ENCODE data around the gene HEXA. TPM values are rescaled to one million over a fixed set of nuclear protein-coding genes. Genes with fewer than 3 reads are reported as not detected.

The HEXA gene
- polyA plus RNA-seq, 1 donor from 2014 or later, result 105 TPM

DNA sequence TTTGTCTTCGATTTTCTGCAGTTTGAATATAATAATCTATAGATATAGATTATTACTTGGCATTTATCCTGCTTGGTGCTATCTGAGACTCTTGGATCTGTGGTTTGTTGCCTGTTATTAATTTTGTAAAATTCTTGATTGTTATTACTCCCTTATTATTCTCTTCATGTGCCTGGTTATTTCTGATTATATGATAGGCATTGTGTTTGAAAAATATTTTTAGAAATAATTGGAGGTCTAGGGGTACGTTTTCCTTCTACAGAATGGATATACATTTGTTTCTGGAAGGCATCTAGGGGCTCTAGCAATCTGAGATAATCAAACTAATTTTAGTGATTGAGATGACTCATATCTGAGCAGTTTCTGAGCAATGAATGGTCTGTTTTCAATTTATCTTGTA, 41.0 kb downstream of the HEXA start:
- Histone ChIP-seq H3K9me3 (ENCODE audit: low read length) (no peaks in the 10 kb centered on the region), H3K27me3 (ENCODE audit: insufficient read depth, low read depth, low read length) (no peaks in the 10 kb centered on the region), H2AFZ (ENCODE audit: low read depth, low read length) (no peak overlapping the region), H4K20me1 (ENCODE audit: insufficient read depth) (no peaks in the 10 kb centered on the region), H3F3A (ENCODE audit: insufficient read depth, low read length, poor library complexity, severe bottlenecking) (no peaks in the 10 kb centered on the region), H3K4me3 (ENCODE audit: low read length) (no peak overlapping the region), H3K9me2 (ENCODE audit: insufficient read depth, low read length) (no peaks in the 10 kb centered on the region), H3K4me2 (ENCODE audit: low read length) (no peak overlapping the region), H3K36me3 (ENCODE audit: insufficient read depth, low read length) (no peaks in the 10 kb centered on the region), H3K9ac (ENCODE audit: low read length) (no peak overlapping the region), H3K79me2 (replicated peaks; ENCODE audit: insufficient read depth, low read length) (no peaks in the 10 kb centered on the region), H3K27ac (ENCODE audit: low read length) (no peak overlapping the region)
- TF ChIP-seq MXI1 (conservative IDR thresholded peaks at IDR 0.05; ENCODE audit: poor library complexity, severe bottlenecking) (no peak), RAD21 (conservative IDR thresholded peaks at IDR 0.05) (no peak), EZH2 (IDR thresholded peaks at IDR 0.05; ENCODE audit: borderline replicate concordance, insufficient read depth, low read length, poor library complexity, severe bottlenecking) (no peak), EP300 (conservative IDR thresholded peaks at IDR 0.05; ENCODE audit: poor library complexity, severe bottlenecking) (no peak), SMC3 (conservative IDR thresholded peaks at IDR 0.05; ENCODE audit: poor library complexity) (no peak), POLR2AphosphoS5 (IDR thresholded peaks at IDR 0.05) (no peak), TAF1 (IDR thresholded peaks at IDR 0.05; ENCODE audit: low read depth) (no peak)
- TF ChIP-seq, protein P1, sequence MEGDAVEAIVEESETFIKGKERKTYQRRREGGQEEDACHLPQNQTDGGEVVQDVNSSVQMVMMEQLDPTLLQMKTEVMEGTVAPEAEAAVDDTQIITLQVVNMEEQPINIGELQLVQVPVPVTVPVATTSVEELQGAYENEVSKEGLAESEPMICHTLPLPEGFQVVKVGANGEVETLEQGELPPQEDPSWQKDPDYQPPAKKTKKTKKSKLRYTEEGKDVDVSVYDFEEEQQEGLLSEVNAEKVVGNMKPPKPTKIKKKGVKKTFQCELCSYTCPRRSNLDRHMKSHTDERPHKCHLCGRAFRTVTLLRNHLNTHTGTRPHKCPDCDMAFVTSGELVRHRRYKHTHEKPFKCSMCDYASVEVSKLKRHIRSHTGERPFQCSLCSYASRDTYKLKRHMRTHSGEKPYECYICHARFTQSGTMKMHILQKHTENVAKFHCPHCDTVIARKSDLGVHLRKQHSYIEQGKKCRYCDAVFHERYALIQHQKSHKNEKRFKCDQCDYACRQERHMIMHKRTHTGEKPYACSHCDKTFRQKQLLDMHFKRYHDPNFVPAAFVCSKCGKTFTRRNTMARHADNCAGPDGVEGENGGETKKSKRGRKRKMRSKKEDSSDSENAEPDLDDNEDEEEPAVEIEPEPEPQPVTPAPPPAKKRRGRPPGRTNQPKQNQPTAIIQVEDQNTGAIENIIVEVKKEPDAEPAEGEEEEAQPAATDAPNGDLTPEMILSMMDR (IDR thresholded peaks at IDR 0.05; ENCODE audit: poor library complexity, severe bottlenecking), result no peak
- TF ChIP-seq, protein P2, sequence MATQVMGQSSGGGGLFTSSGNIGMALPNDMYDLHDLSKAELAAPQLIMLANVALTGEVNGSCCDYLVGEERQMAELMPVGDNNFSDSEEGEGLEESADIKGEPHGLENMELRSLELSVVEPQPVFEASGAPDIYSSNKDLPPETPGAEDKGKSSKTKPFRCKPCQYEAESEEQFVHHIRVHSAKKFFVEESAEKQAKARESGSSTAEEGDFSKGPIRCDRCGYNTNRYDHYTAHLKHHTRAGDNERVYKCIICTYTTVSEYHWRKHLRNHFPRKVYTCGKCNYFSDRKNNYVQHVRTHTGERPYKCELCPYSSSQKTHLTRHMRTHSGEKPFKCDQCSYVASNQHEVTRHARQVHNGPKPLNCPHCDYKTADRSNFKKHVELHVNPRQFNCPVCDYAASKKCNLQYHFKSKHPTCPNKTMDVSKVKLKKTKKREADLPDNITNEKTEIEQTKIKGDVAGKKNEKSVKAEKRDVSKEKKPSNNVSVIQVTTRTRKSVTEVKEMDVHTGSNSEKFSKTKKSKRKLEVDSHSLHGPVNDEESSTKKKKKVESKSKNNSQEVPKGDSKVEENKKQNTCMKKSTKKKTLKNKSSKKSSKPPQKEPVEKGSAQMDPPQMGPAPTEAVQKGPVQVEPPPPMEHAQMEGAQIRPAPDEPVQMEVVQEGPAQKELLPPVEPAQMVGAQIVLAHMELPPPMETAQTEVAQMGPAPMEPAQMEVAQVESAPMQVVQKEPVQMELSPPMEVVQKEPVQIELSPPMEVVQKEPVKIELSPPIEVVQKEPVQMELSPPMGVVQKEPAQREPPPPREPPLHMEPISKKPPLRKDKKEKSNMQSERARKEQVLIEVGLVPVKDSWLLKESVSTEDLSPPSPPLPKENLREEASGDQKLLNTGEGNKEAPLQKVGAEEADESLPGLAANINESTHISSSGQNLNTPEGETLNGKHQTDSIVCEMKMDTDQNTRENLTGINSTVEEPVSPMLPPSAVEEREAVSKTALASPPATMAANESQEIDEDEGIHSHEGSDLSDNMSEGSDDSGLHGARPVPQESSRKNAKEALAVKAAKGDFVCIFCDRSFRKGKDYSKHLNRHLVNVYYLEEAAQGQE (IDR thresholded peaks at IDR 0.05; ENCODE audit: borderline replicate concordance), result no peak

DNA sequence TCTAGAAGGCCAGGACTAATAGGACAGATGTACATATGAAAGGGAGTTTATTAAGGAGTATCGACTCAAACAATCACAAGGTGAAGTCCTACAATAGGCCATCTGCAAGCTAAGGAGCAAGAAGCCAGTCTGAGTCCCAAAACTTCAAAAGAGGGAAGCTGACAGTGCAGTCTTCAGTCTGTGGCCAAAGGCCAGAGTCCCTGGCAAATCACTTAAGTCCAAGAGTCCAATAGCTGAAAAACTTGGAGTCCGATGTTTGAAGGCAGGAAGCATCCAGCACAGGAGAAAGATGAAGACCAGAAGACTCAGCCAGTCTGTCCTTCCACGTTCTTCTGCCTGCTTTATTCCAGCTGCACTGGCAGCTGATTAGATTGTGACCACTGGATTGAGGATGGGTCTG, 44.8 kb downstream of the HEXA start:
- TF ChIP-seq, protein P2 (IDR thresholded peaks at IDR 0.05; ENCODE audit: borderline replicate concordance), result no peak
- no peak for TF ChIP-seq MXI1 (conservative IDR thresholded peaks at IDR 0.05; ENCODE audit: poor library complexity, severe bottlenecking)
- TF ChIP-seq EZH2 (IDR thresholded peaks at IDR 0.05; ENCODE audit: borderline replicate concordance, insufficient read depth, low read length, poor library complexity, severe bottlenecking), result no peak
- TF ChIP-seq POLR2AphosphoS5 (IDR thresholded peaks at IDR 0.05), result no peak
- no peak for TF ChIP-seq RAD21 (conservative IDR thresholded peaks at IDR 0.05)
- TF ChIP-seq SMC3 (conservative IDR thresholded peaks at IDR 0.05; ENCODE audit: poor library complexity), result no peak
- TF ChIP-seq, protein P1 (IDR thresholded peaks at IDR 0.05; ENCODE audit: poor library complexity, severe bottlenecking), result no peak
- no peak for TF ChIP-seq EP300 (conservative IDR thresholded peaks at IDR 0.05; ENCODE audit: poor library complexity, severe bottlenecking)
- TF ChIP-seq TAF1 (IDR thresholded peaks at IDR 0.05; ENCODE audit: low read depth), result no peak
- no peak overlapping the region for H3K4me3 ChIP-seq (ENCODE audit: low read length)
- no peak overlapping the region for H3K4me2 ChIP-seq (ENCODE audit: low read length)
- no peaks in the 10 kb centered on the region for H3F3A ChIP-seq (ENCODE audit: insufficient read depth, low read length, poor library complexity, severe bottlenecking)
- no peaks in the 10 kb centered on the region for H3K9me2 ChIP-seq (ENCODE audit: insufficient read depth, low read length)
- no peaks in the 10 kb centered on the region for H3K9me3 ChIP-seq (ENCODE audit: low read length)
- no peaks in the 10 kb centered on the region for H3K27me3 ChIP-seq (ENCODE audit: insufficient read depth, low read depth, low read length)
- H3K27ac ChIP-seq (ENCODE audit: low read length), result no peak overlapping the region
- H3K79me2 ChIP-seq (replicated peaks; ENCODE audit: insufficient read depth, low read length), result no peaks in the 10 kb centered on the region
- no peak overlapping the region for H2AFZ ChIP-seq (ENCODE audit: low read depth, low read length)
- H3K36me3 ChIP-seq (ENCODE audit: insufficient read depth, low read length), result no peaks in the 10 kb centered on the region
- H3K9ac ChIP-seq (ENCODE audit: low read length), result no peak overlapping the region
- H4K20me1 ChIP-seq (ENCODE audit: insufficient read depth), result no peaks in the 10 kb centered on the region

Measured in neural cell (in vitro differentiated cells).